ENCODE results near the gene TNIP2. TPM values are rescaled to one million over a fixed set of nuclear protein-coding genes. Genes with fewer than 3 reads are reported as not detected.

Gene TNIP2
- 48.2 and 122 TPM in 2 replicates for total RNA-seq

GRCh38 chr4:2755821-2756690 is at the start of gene TNIP2:
Gene TNIP2 (minus strand): TSS chr4:2756336. CDS start chr4:2756289, 47 bp downstream.

GRCh38 chr4:2792711-2793585 is 36.8 kb upstream of the TNIP2 start, which contains the start of gene SH3BP2:
Gene SH3BP2 (plus strand): TSS chr4:2793085. CDS start chr4:2820618, 27,533 bp downstream.

Other genes starting within 250 kb of the TNIP2 start
- 5.1 and 7.0 TPM in 2 replicates for gene FAM193A, start 219.7 kb downstream of the TNIP2 start, total RNA-seq
- gene SH3BP2, start 36.7 kb upstream of the TNIP2 start, total RNA-seq, result 45.5 and 46.5 TPM in 2 replicates
- 78.4 and 92.8 TPM in 2 replicates for gene ADD1, start 87.5 kb upstream of the TNIP2 start, total RNA-seq
- 27.5 and 29.4 TPM in 2 replicates for gene NOP14, start 207.1 kb upstream of the TNIP2 start, total RNA-seq
- gene GRK4, start 207.2 kb upstream of the TNIP2 start, total RNA-seq, result 2.8 and 4.1 TPM in 2 replicates